Mucosa of stomach (tissue), 1 donor: ENCODE results near the gene PANK4.

Source experiments
- H3K27me3 ChIP-seq: one replicate; pipeline ENCODE4 v1.7.0; 2013; ENCODE audit warnings: mild to moderate bottlenecking, low read length; ENCODE audit not compliant: control insufficient read depth, insufficient read depth
- H3K36me3 ChIP-seq: one replicate; pipeline ENCODE4 v1.7.0; 2013; ENCODE audit warnings: low read length; ENCODE audit not compliant: control insufficient read depth, insufficient read depth
- H3K4me1 ChIP-seq: one replicate; pipeline ENCODE4 v1.7.0; 2013; ENCODE audit warnings: mild to moderate bottlenecking, low read length; ENCODE audit not compliant: control insufficient read depth, insufficient read depth
- H3K4me3 ChIP-seq: one replicate; pipeline ENCODE4 v1.7.0; 2013; ENCODE audit warnings: low read length
- H3K9ac ChIP-seq: one replicate; pipeline ENCODE4 v1.7.0; 2013; ENCODE audit warnings: mild to moderate bottlenecking, low read length, moderate library complexity
- H3K9me3 ChIP-seq: one replicate; pipeline ENCODE4 v1.7.0; 2013; ENCODE audit warnings: mild to moderate bottlenecking, low read length, moderate library complexity; ENCODE audit not compliant: control insufficient read depth
- donor health status: Pancreatic carcinoma.

PANK4 gene

GRCh38 chr1:2546515-2547209 lies 20.3 kb upstream of the PANK4 start:
- H3K36me3 ChIP-seq, result no peaks in the 10 kb centered on the region
- H3K9me3 ChIP-seq, result no peaks in the 10 kb centered on the region
- peaks cover 3% of the 10 kb centered on the region for H3K27me3 ChIP-seq
- H3K4me1 ChIP-seq, result peaks cover 67% of the 10 kb centered on the region
- peak overlapping the region; percentile 49 for H3K9ac ChIP-seq
- peak overlapping the region; percentile 32 for H3K4me3 ChIP-seq

GRCh38 chr1:2545754-2546514 lies 19.5 kb upstream of the PANK4 start:
- Histone ChIP-seq H3K9ac (peak overlapping the region; percentile 49), H3K4me1 (peaks cover 70% of the 10 kb centered on the region), H3K9me3 (no peaks in the 10 kb centered on the region), H3K27me3 (peaks cover 8% of the 10 kb centered on the region), H3K4me3 (no peak overlapping the region), H3K36me3 (no peaks in the 10 kb centered on the region)

- Histone ChIP-seq H3K9me3 (no peaks in the 10 kb centered on the region), H3K27me3 (peaks cover 13% of the 10 kb centered on the region), H3K4me1 (peaks cover 70% of the 10 kb centered on the region), H3K9ac (peak overlapping the region; percentile 8), H3K36me3 (no peaks in the 10 kb centered on the region), H3K4me3 (no peak overlapping the region)
Observed at GRCh38 chr1:2544875-2545640, 18.7 kb upstream of the PANK4 start.

GRCh38 chr1:2544093-2544874 lies 17.9 kb upstream of the PANK4 start:
- H3K4me1 ChIP-seq, result peaks cover 63% of the 10 kb centered on the region
- no peaks in the 10 kb centered on the region for H3K36me3 ChIP-seq
- no peaks in the 10 kb centered on the region for H3K9me3 ChIP-seq
- no peak overlapping the region for H3K9ac ChIP-seq
- no peak overlapping the region for H3K4me3 ChIP-seq
- H3K27me3 ChIP-seq, result peaks cover 15% of the 10 kb centered on the region

GRCh38 chr1:2543543-2544092 lies 17.2 kb upstream of the PANK4 start:
- Histone ChIP-seq H3K4me3 (no peak overlapping the region), H3K27me3 (peaks cover 19% of the 10 kb centered on the region), H3K9ac (no peak overlapping the region), H3K36me3 (no peaks in the 10 kb centered on the region), H3K4me1 (peaks cover 58% of the 10 kb centered on the region), H3K9me3 (no peaks in the 10 kb centered on the region)

- Histone ChIP-seq H3K27me3 (peaks cover 29% of the 10 kb centered on the region), H3K4me3 (no peak overlapping the region), H3K9ac (no peak overlapping the region), H3K36me3 (no peaks in the 10 kb centered on the region), H3K4me1 (peaks cover 50% of the 10 kb centered on the region), H3K9me3 (no peaks in the 10 kb centered on the region)
Observed at GRCh38 chr1:2542246-2542915, 16.0 kb upstream of the PANK4 start.

GRCh38 chr1:2541619-2542245 lies 15.3 kb upstream of the PANK4 start:
- Histone ChIP-seq H3K4me1 (peaks cover 49% of the 10 kb centered on the region), H3K4me3 (no peak overlapping the region), H3K36me3 (no peaks in the 10 kb centered on the region), H3K9me3 (no peaks in the 10 kb centered on the region), H3K27me3 (peaks cover 35% of the 10 kb centered on the region), H3K9ac (no peak overlapping the region)

- no peaks in the 10 kb centered on the region for H3K36me3 ChIP-seq
- H3K27me3 ChIP-seq, result peaks cover 35% of the 10 kb centered on the region
- H3K4me3 ChIP-seq, result no peak overlapping the region
- H3K9ac ChIP-seq, result no peak overlapping the region
- H3K4me1 ChIP-seq, result peaks cover 44% of the 10 kb centered on the region
- H3K9me3 ChIP-seq, result no peaks in the 10 kb centered on the region
Observed at GRCh38 chr1:2540816-2541492, 14.6 kb upstream of the PANK4 start.

- Histone ChIP-seq H3K27me3 (peaks cover 50% of the 10 kb centered on the region), H3K9ac (no peak overlapping the region), H3K4me1 (peaks cover 39% of the 10 kb centered on the region), H3K4me3 (no peak overlapping the region), H3K9me3 (no peaks in the 10 kb centered on the region), H3K36me3 (no peaks in the 10 kb centered on the region)
Observed at GRCh38 chr1:2539312-2539907, 13.0 kb upstream of the PANK4 start.

- peaks cover 55% of the 10 kb centered on the region for H3K27me3 ChIP-seq
- no peaks in the 10 kb centered on the region for H3K9me3 ChIP-seq
- H3K36me3 ChIP-seq, result no peaks in the 10 kb centered on the region
- peaks cover 34% of the 10 kb centered on the region for H3K4me1 ChIP-seq
- H3K4me3 ChIP-seq, result no peak overlapping the region
- H3K9ac ChIP-seq, result no peak overlapping the region
Observed at GRCh38 chr1:2538872-2539271, 12.5 kb upstream of the PANK4 start.
